Islet precursor cell (in vitro differentiated cells): ENCODE results near the gene ATG16L2.
A peak's percentile ranks its signal among the peaks of the same experiment; 100 is the strongest.
"Not testable (repeated sequence)": the region's sequence is repeated elsewhere in the genome, so short reads cannot be mapped to it uniquely, and the experiment has no call there.

ENCODE experiments used
- DNase-seq: peaks from one replicate; pipeline ENCODE4 v3.0.0-alpha.2; 2018

The ATG16L2 gene

GRCh38 chr11:72805216-72805615 is 9.0 kb upstream of the ATG16L2 start:
- no peak for DNase-seq

- not testable (repeated sequence) for DNase-seq
Observed at GRCh38 chr11:72806378-72806777, 7.8 kb upstream of the ATG16L2 start.

GRCh38 chr11:72807021-72807693 is 7.1 kb upstream of the ATG16L2 start:
- DNase-seq = no peak

GRCh38 chr11:72807792-72808191 is 6.4 kb upstream of the ATG16L2 start:
- DNase-seq = no peak

- DNase-seq = no peak
Observed at GRCh38 chr11:72808331-72808798, 5.8 kb upstream of the ATG16L2 start.

GRCh38 chr11:72811686-72812085 is 2.5 kb upstream of the ATG16L2 start:
- DNase-seq = not testable (repeated sequence)

GRCh38 chr11:72812604-72812966 is 1.6 kb upstream of the ATG16L2 start:
- no peak for DNase-seq

- peak; percentile 84 for DNase-seq
Observed at GRCh38 chr11:72812967-72813739, 1.1 kb upstream of the ATG16L2 start.

GRCh38 chr11:72813740-72814285 is 398 bp upstream of the ATG16L2 start:
- no peak for DNase-seq

GRCh38 chr11:72815110-72815618 is 953 bp downstream of the ATG16L2 start:
- no peak for DNase-seq

GRCh38 chr11:72816404-72816990 is 2.3 kb downstream of the ATG16L2 start:
- DNase-seq = peak; percentile 92

- DNase-seq = no peak
Observed at GRCh38 chr11:72817966-72818365, 3.8 kb downstream of the ATG16L2 start.

GRCh38 chr11:72818971-72819370 is 4.8 kb downstream of the ATG16L2 start:
- no peak for DNase-seq

- DNase-seq = no peak
Observed at GRCh38 chr11:72820439-72821139, 6.4 kb downstream of the ATG16L2 start.

GRCh38 chr11:72821221-72821919 is 7.2 kb downstream of the ATG16L2 start:
- no peak for DNase-seq

GRCh38 chr11:72821920-72822799 is 7.9 kb downstream of the ATG16L2 start:
- DNase-seq = peak; percentile 97

GRCh38 chr11:72823105-72823804 is 9.0 kb downstream of the ATG16L2 start:
- no peak for DNase-seq

GRCh38 chr11:72824020-72824419 is 9.8 kb downstream of the ATG16L2 start:
- DNase-seq = no peak

- DNase-seq = no peak
Observed at GRCh38 chr11:72824811-72825505, 10.7 kb downstream of the ATG16L2 start.

- no peak for DNase-seq
Observed at GRCh38 chr11:72825661-72826060, 11.4 kb downstream of the ATG16L2 start.
